Measurements from ENCODE around the gene USP37. TPM values are rescaled to one million over a fixed set of nuclear protein-coding genes. Genes with fewer than 3 reads are reported as not detected.
A peak's percentile ranks its signal among the peaks of the same experiment; 100 is the strongest.

The USP37 gene
- total and polyA plus RNA-seq, 3 experiments from 2014 or later: 12.5 to 31.5 (median 29.9) TPM

DNA sequence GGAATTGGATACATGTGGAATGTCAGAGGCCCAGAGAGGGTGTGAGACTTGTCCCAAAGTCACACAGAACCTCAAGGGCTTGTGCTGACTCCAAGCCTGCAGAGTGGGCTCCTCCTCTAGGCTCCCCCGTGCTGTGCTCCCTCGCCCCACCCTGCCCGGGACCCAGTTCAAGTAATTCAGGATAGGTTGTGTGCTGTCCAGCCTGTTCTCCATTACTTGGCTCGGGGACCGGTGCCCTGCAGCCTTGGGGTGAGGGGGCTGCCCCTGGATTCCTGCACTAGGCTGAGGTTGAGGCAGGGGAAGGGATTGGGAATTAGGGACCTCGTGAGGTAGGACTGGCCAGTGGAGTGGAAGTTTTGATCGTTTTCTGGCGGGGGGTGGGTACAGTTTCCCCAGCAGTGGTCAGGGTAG is 165.7 kb downstream of the USP37 start:
- ChIA-PET POLR2A (interaction anchor here (0.5 kb wide), 1 partner anchor 9 kb away, joined by 3 read pairs; no protein-coding TSS in a partner anchor), CTCF (interaction anchor here (0.7 to 2.9 kb wide), 3 partner anchors 46 to 131 kb away, joined by 3 to 16 read pairs (median 5); partner anchors contain the start of genes CATIP and TMBIM1)
- DNase-seq: no peak
- Mint-ChIP-seq H3K9me3 (no peaks in the 10 kb centered on the region), H3K27me3 (peaks cover 0 to 4% of the 10 kb centered on the region in 2 donors), H3K36me3 (peaks cover 0 to 48% (median 1%) of the 10 kb centered on the region in 3 donors), H3K4me3 (peak overlapping the region in 4 of 7 donors; percentile 45 to 73 (median 59)), H3K4me1 (peaks cover 45 to 72% (median 49%) of the 10 kb centered on the region in 3 donors), H3K27ac (peak overlapping the region in 2 of 8 donors; percentile 66 to 82)
- Histone ChIP-seq H3K9me3 (ENCODE audit: low read length) (no peaks in the 10 kb centered on the region), H3K27me3 (ENCODE audit: insufficient read depth, low read length, poor library complexity, severe bottlenecking) (no peaks in the 10 kb centered on the region), H3K4me1 (ENCODE audit: insufficient read depth, low read length) (peaks cover 38% of the 10 kb centered on the region), H3K27ac (ENCODE audit: low read depth, low read length) (no peak overlapping the region), H3K36me3 (ENCODE audit: insufficient read depth, low read length) (peaks cover 10% of the 10 kb centered on the region), H3K4me3 (ENCODE audit: low read length) (no peak overlapping the region)

DNA sequence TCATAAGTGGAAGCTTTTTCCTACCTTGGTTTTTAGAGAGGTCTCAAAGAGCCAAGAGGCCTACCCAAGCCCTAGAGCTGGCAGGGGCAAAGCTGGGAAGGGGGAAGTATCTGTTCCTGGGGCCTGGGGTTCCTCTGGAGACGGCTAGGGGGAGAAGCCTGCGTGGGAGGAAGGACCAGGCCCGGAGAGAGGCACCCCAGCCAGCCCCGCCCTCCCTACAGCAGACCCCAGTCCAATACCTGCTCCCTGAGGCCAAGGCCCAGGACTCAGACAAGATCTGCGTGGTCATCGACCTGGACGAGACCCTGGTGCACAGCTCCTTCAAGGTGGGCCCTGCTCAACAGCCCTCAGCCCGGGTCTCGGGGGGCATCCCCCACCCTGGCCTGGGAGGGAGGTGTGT is 166.3 kb downstream of the USP37 start:
- H3K4me3 ChIP-seq (ENCODE audit: low read length): no peak overlapping the region
- POLR2A ChIA-PET: no interaction called here
- Mint-ChIP-seq H3K9me3 (no peaks in the 10 kb centered on the region), H3K36me3 (peaks cover 0 to 49% (median 1%) of the 10 kb centered on the region in 3 donors), H3K27me3 (peaks cover 0 to 5% of the 10 kb centered on the region in 2 donors), H3K4me3 (peak overlapping the region; percentile 71 to 99 (median 93)), H3K4me1 (peaks cover 45 to 72% (median 50%) of the 10 kb centered on the region in 3 donors), H3K27ac (peak overlapping the region in 4 of 8 donors; percentile 61 to 88 (median 75))
- no peak for DNase-seq
- peaks cover 38% of the 10 kb centered on the region for H3K4me1 ChIP-seq (ENCODE audit: insufficient read depth, low read length)
- no peak overlapping the region for H3K27ac ChIP-seq (ENCODE audit: low read depth, low read length)
- peaks cover 10% of the 10 kb centered on the region for H3K36me3 ChIP-seq (ENCODE audit: insufficient read depth, low read length)
- CTCF ChIA-PET: interaction anchor here (1.1 to 2.9 kb wide), 3 partner anchors 40 to 110 kb away, joined by 3 to 16 read pairs (median 5); partner anchors contain the start of genes CATIP and TMBIM1
- no peaks in the 10 kb centered on the region for H3K27me3 ChIP-seq (ENCODE audit: insufficient read depth, low read length, poor library complexity, severe bottlenecking)
- no peaks in the 10 kb centered on the region for H3K9me3 ChIP-seq (ENCODE audit: low read length)

DNA sequence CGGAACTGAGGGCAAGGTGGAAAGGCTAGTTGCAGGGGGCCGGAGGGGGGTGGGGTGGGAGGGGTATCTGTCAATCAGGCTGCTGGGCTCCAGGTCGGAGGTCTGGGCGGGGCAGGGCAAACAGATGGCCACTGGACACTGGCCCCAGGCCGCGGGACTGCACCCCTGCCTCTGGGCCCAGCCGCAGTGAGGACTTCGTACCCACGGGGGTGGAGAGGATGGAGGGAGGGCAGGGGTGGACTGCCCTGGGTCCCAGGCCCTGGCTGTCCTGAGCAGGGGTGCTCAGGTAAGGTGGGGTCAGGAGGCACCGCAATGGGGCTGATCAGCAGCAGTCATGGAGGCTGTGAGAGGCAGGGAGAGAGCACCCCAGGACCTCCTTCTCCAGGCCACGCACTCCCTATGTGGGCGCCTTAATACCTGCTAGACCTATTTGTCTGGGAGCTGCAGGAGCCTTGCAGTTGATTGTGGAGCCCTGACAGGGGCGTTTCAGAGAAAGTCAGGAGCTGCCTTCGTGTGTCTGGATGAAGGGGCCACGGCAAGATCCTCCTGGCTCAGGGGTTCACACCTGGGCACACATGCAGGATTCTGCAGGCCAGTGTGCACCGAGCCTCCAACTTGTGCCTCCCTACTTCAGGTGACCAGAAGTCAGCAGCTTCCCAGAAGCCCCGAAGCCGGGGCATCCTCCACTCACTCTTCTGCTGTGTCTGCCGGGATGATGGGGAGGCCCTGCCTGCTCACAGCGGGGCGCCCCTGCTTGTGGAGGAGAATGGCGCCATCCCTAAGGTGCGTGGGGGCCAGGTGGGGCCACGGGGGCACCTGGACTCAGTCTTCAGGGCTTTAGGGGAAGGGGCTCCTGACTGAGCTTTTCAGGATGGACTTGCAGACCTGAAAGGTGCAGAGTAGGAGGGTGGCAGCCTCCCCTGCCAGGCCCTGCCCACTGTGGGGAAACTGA is 166.9 kb downstream of the USP37 start:
- H3K4me3 Mint-ChIP-seq: peak overlapping the region; percentile 71 to 99 (median 93)
- H3K4me1 ChIP-seq (ENCODE audit: insufficient read depth, low read length): peaks cover 41% of the 10 kb centered on the region
- no peak for DNase-seq
- H3K27me3 Mint-ChIP-seq: peaks cover 0 to 7% of the 10 kb centered on the region in 2 donors
- peaks cover 0 to 54% (median 1%) of the 10 kb centered on the region in 3 donors for H3K36me3 Mint-ChIP-seq
- H3K4me3 ChIP-seq (ENCODE audit: low read length): peak overlapping the region; percentile 55
- peak overlapping the region in 7 of 8 donors; percentile 24 to 92 (median 70) for H3K27ac Mint-ChIP-seq
- H3K9me3 ChIP-seq (ENCODE audit: low read length): no peaks in the 10 kb centered on the region
- peaks cover 47 to 74% (median 53%) of the 10 kb centered on the region in 3 donors for H3K4me1 Mint-ChIP-seq
- no peaks in the 10 kb centered on the region for H3K9me3 Mint-ChIP-seq
- ChIA-PET POLR2A (interaction anchor here (0.6 to 0.7 kb wide), 3 partner anchors 116 to 246 kb away, joined by 3 read pairs; partner anchors contain the start of genes AAMP and PNKD), CTCF (interaction anchor here (0.5 to 2.9 kb wide), 5 partner anchors 13 to 109 kb away, joined by 3 to 16 read pairs (median 3); partner anchors contain the start of genes CATIP and TMBIM1)
- H3K27ac ChIP-seq (ENCODE audit: low read depth, low read length): peak overlapping the region; percentile 9
- H3K27me3 ChIP-seq (ENCODE audit: insufficient read depth, low read length, poor library complexity, severe bottlenecking): no peaks in the 10 kb centered on the region
- H3K36me3 ChIP-seq (ENCODE audit: insufficient read depth, low read length): peaks cover 10% of the 10 kb centered on the region

Other genes with a start within 250 kb of the USP37 start
- not detected for gene CATIP, start 211.5 kb downstream of the USP37 start, total RNA-seq
- gene CATIP, start 211.5 kb downstream of the USP37 start, polyA plus RNA-seq: not detected
- gene SLC11A1, start 186.1 kb downstream of the USP37 start, total RNA-seq: 1 to 10 TPM; 1.1 to 2.1 TPM
- 0.32 TPM for gene SLC11A1, start 186.1 kb downstream of the USP37 start, polyA plus RNA-seq
- 100 to 1,000 TPM; 104 to 113 TPM for gene CTDSP1, start 168.5 kb downstream of the USP37 start, total RNA-seq
- 32.2 TPM for gene CTDSP1, start 168.5 kb downstream of the USP37 start, polyA plus RNA-seq
- gene VIL1, start 149.2 kb downstream of the USP37 start, total RNA-seq: not detected
- not detected for gene VIL1, start 149.2 kb downstream of the USP37 start, polyA plus RNA-seq
- gene CNOT9, start 488 bp upstream of the USP37 start, total RNA-seq: 100 to 1,000 TPM; 131 to 135 TPM
- gene CNOT9, start 488 bp upstream of the USP37 start, polyA plus RNA-seq: 22.5 TPM
- under 1 TPM in 1 of 2 experiments, not detected in 1; 0.16 TPM for gene PLCD4, start 39.5 kb upstream of the USP37 start, total RNA-seq
- gene PLCD4, start 39.5 kb upstream of the USP37 start, polyA plus RNA-seq: 0.49 TPM
- 10 to 100 TPM; 60.4 to 64.0 TPM for gene ZNF142, start 91.3 kb upstream of the USP37 start, total RNA-seq
- 19.7 TPM for gene ZNF142, start 91.3 kb upstream of the USP37 start, polyA plus RNA-seq
- gene BCS1L, start 91.3 kb upstream of the USP37 start, total RNA-seq: 10 to 100 TPM; 91.7 to 93.9 TPM
- 10.1 TPM for gene BCS1L, start 91.3 kb upstream of the USP37 start, polyA plus RNA-seq
- 10 to 100 TPM; 29.0 to 36.8 TPM for gene RNF25, start 103.7 kb upstream of the USP37 start, total RNA-seq
- gene RNF25, start 103.7 kb upstream of the USP37 start, polyA plus RNA-seq: 14.4 TPM
- gene STK36, start 103.7 kb upstream of the USP37 start, total RNA-seq: 10 to 100 TPM; 19.9 to 21.4 TPM
- gene STK36, start 103.7 kb upstream of the USP37 start, polyA plus RNA-seq: 3.9 TPM
- 10 to 100 TPM; 42.0 to 44.2 TPM for gene TTLL4, start 142.5 kb upstream of the USP37 start, total RNA-seq
- gene TTLL4, start 142.5 kb upstream of the USP37 start, polyA plus RNA-seq: 7.1 TPM
- 1 to 10 TPM; 1.2 TPM for gene CYP27A1, start 213.8 kb upstream of the USP37 start, total RNA-seq
- not detected for gene CYP27A1, start 213.8 kb upstream of the USP37 start, polyA plus RNA-seq